Superior temporal gyrus (tissue), 1 donor: ENCODE data around the gene LCE2D.
A peak's percentile ranks its signal among the peaks of the same experiment; 100 is the strongest.
"Not testable (repeated sequence)": the region's sequence is repeated elsewhere in the genome, so short reads cannot be mapped to it uniquely, and the experiment has no call there.

Source experiments
- DNase-seq: peaks from one replicate; pipeline ENCODE4 v3.0.0-alpha.2; 2016; ENCODE audit errors: extremely low spot score

Gene LCE2D

GRCh38 chr1:152663098-152663497 is at the start of gene LCE2D:
LCE2D (plus strand) TSS chr1:152663380; CDS start chr1:152664106, 726 bp downstream.
- DNase-seq = no peak

- DNase-seq = no peak
Measured at GRCh38 chr1:152613511-152613910, 49.7 kb upstream of the LCE2D start, which contains the start of gene LCE3B. LCE3B (plus strand) TSS chr1:152613811; CDS start chr1:152613811, 0 bp downstream.

GRCh38 chr1:152621993-152622392 is 41.2 kb upstream of the LCE2D start:
- DNase-seq = no peak

- no peak for DNase-seq
Measured at GRCh38 chr1:152622803-152623202, 40.4 kb upstream of the LCE2D start, which contains the start of gene LCE3A. LCE3A (minus strand) TSS chr1:152623103; CDS start chr1:152623103, 0 bp downstream.

GRCh38 chr1:152623203-152623844 is 39.9 kb upstream of the LCE2D start:
- DNase-seq = no peak

GRCh38 chr1:152626744-152627143 is 36.4 kb upstream of the LCE2D start:
- no peak for DNase-seq

GRCh38 chr1:152630596-152630995 is 32.6 kb upstream of the LCE2D start:
- DNase-seq = no peak

GRCh38 chr1:152640351-152640750 is 22.8 kb upstream of the LCE2D start:
- no peak for DNase-seq

- no peak for DNase-seq
Measured at GRCh38 chr1:152643945-152644344, 19.2 kb upstream of the LCE2D start.

- no peak for DNase-seq
Measured at GRCh38 chr1:152645146-152645545, 18.0 kb upstream of the LCE2D start.

GRCh38 chr1:152646656-152647055 is 16.5 kb upstream of the LCE2D start:
- DNase-seq = no peak

GRCh38 chr1:152654110-152654509 is 9.1 kb upstream of the LCE2D start:
- DNase-seq = peak; percentile 75

- no peak for DNase-seq
Measured at GRCh38 chr1:152656459-152656858, 6.7 kb upstream of the LCE2D start.

- no peak for DNase-seq
Measured at GRCh38 chr1:152657677-152658076, 5.5 kb upstream of the LCE2D start.

- DNase-seq = no peak
Measured at GRCh38 chr1:152658649-152659048, 4.5 kb upstream of the LCE2D start.

- DNase-seq = not testable (repeated sequence)
Measured at GRCh38 chr1:152666171-152666570, 3.0 kb downstream of the LCE2D start.

GRCh38 chr1:152667648-152668047 is 4.5 kb downstream of the LCE2D start:
- DNase-seq = peak; percentile 24

- DNase-seq = no peak
Measured at GRCh38 chr1:152673016-152673415, 9.8 kb downstream of the LCE2D start.

- DNase-seq = not testable (repeated sequence)
Measured at GRCh38 chr1:152674983-152675382, 11.8 kb downstream of the LCE2D start, which contains the start of gene LCE2C. LCE2C (plus strand) TSS chr1:152675279; CDS start chr1:152676016, 737 bp downstream.

- no peak for DNase-seq
Measured at GRCh38 chr1:152679459-152679858, 16.3 kb downstream of the LCE2D start.

- DNase-seq = peak; percentile 47
Measured at GRCh38 chr1:152681616-152682015, 18.4 kb downstream of the LCE2D start.

GRCh38 chr1:152683846-152684245 is 20.7 kb downstream of the LCE2D start:
- DNase-seq = no peak

GRCh38 chr1:152685823-152686222 is 22.6 kb downstream of the LCE2D start, which contains the start of gene LCE2B:
LCE2B (plus strand) TSS chr1:152686123; CDS start chr1:152686844, 721 bp downstream.
- not testable (repeated sequence) for DNase-seq
